Amniotic epithelial cell (primary cell): Measurements from ENCODE around the gene OR5L1.

Experiments used
- DNase-seq: peaks from one replicate; pipeline ENCODE4 v3.0.0-alpha.2; 2010; ENCODE audit warnings: low read depth

OR5L1 gene

DNA sequence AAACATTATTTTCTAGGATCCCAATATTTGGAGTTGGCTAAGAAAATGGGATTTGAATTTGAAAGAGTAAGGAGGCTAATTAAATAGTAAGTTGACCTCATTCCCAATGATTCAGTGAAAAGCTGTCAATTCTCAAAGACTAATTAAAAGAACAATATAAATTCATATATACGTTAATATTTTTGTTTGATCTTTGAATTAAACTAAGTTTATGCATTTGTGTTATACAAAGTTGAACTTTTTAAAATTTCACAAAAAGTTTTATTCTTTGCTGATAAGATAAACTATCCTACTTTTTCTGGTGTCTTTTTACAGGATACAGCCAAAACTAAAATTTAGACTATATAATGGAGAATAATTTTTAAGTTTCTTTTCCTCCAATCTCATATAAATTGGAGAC lies at the start of gene OR5L1:
OR5L1 (plus strand) TSS at position 301 of the 400 bp plus-strand sequence. CDS start 100 bp downstream, outside the sequence.
- no peak for DNase-seq

- no peak for DNase-seq
Measured at GRCh38 chr11:55773138-55773537, 38.0 kb upstream of the OR5L1 start, which contains the start of gene OR5D13. Gene OR5D13 (plus strand): TSS chr11:55773438. CDS start chr11:55773438, 0 bp downstream.

DNA sequence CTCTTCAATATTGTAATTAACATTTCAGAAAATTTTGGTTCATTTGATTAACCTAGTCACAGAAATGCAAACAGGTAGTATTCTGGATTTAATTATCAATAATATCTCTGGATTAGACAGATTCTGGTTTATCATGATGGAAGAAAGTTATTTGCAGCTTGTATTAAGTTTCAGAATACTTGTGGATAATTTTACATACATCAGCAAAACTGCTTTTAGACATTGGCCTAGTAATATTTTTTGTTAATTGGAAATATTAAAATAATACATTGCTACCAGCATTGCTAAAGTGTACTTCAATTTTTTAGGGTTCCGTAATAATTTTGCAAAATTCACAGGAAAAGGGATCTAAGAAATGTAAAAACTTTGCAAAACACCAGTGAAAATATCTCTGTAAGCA lies 19.6 kb upstream of the OR5L1 start:
- no peak for DNase-seq

DNA sequence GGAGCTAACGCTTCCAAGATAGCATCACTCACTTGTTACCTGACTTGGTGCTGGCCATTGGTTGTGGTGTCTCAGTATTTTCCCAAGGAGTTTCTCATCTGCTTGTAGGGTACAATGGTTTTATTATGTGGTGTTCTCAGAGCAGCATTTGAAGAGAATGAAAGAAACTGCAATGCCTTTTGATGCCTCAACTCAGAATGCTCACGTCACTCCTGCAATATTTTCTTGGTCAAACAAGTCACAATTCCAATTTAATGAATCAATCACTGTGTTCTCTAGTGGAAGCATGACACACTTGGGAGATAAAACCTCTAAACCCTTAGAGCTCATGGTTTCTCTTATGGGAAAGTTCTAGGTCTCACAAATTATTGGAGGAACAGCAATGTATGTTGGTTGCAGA lies 17.8 kb upstream of the OR5L1 start:
- no peak for DNase-seq

- DNase-seq, result no peak
Measured at GRCh38 chr11:55795256-55795655, 15.9 kb upstream of the OR5L1 start, which contains the start of gene OR5D14. Gene OR5D14 (plus strand): TSS chr11:55795556. CDS start chr11:55795556, 0 bp downstream.

GRCh38 chr11:55806248-55806647 lies 4.9 kb upstream of the OR5L1 start:
- DNase-seq, result no peak

- DNase-seq, result no peak
Measured at GRCh38 chr11:55819330-55819729, 8.2 kb downstream of the OR5L1 start, which contains the start of gene OR5D18. Gene OR5D18 (plus strand): TSS chr11:55819630. CDS start chr11:55819630, 0 bp downstream.

DNA sequence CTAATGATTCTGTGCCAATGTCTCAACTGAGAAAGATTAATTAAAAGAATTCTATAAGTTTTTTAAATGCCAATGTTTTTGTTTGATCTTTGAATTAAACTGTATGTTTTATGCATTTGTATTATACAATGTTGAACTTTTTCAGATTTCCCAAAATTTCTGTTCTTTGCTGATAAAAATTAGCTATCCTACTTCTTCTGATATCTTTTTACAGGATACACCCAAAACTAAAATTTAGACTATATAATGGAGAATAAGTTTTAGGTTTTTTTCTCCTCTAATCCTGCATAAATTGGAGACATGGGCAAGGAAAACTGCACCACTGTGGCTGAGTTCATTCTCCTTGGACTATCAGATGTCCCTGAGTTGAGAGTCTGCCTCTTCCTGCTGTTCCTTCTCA lies 15.8 kb downstream of the OR5L1 start, which contains the start of gene OR5L2:
OR5L2 (plus strand) TSS at position 301 of the 400 bp plus-strand sequence; CDS start at position 301, 0 bp downstream.
- no peak for DNase-seq

GRCh38 chr11:55838452-55838851 lies 27.3 kb downstream of the OR5L1 start, which contains the start of gene OR5D16:
Gene OR5D16 (plus strand): TSS chr11:55838752. CDS start chr11:55838752, 0 bp downstream.
- no peak for DNase-seq

DNA sequence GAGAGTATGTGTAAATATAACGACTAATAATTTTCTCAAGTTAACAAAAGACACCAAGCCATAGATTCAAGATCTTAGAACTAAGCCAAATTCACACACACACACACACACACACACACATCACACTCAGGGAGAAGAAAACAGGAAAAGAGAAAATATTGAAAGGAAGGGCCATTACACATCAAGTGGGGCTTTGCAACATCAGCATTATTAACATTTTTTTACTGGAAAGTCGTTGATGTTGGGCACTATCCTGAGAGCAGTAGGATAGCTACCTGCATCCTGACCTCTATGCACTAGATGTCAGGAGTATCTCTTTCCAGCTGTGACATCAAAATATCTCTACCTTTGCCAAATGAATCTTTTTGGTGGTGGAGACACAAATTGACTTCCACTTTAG lies 36.3 kb downstream of the OR5L1 start:
- DNase-seq, result no peak

DNA sequence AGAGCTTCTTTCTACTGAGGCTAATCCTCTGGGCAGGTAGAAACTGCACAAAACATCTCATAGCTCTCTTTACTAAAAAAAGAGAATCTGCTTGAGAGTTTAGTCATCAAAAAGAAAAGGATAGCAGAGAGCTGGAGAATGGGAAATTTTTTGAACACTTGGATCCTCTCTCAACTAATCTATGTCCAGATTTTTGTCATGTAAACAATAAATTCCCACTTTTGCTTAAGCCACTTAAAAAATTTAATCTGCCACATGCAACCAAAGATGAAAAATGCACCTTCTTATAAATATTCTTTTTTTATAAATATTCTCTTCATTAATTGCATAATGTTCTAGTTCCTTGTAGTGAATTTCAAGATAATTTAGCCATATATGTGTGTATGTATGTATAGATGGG lies 37.9 kb downstream of the OR5L1 start:
- no peak for DNase-seq

DNA sequence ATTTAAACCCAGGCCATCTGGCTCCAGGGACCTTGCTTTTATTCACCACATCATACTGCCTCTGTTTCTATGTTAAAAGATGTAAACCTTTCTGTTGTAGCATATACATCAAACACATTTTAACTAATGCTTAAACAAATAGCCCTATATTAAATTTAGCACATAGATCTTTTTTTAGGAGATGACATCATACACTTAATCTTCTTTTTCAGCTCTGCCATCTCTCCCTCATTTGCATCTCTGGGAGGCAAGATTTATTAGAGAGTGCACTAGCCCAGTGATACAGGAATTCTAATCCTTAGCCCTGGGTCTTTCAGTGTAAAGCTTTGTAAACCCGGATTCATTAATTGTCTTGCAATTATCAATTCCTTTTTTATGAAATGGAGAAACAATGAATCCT lies 41.0 kb downstream of the OR5L1 start:
- DNase-seq, result no peak

- no peak for DNase-seq
Measured at GRCh38 chr11:55854704-55855103, 43.5 kb downstream of the OR5L1 start.
